GM19193 (cell line): ENCODE data around the gene BACE2.

ENCODE experiments used
- POLR2A ChIP-seq: IDR thresholded peaks from 4 replicates; pipeline ENCODE4 v1.6.1; 2011; ENCODE audit not compliant: insufficient read depth, insufficient read length; ENCODE audit errors: extremely low read depth

The BACE2 gene

DNA sequence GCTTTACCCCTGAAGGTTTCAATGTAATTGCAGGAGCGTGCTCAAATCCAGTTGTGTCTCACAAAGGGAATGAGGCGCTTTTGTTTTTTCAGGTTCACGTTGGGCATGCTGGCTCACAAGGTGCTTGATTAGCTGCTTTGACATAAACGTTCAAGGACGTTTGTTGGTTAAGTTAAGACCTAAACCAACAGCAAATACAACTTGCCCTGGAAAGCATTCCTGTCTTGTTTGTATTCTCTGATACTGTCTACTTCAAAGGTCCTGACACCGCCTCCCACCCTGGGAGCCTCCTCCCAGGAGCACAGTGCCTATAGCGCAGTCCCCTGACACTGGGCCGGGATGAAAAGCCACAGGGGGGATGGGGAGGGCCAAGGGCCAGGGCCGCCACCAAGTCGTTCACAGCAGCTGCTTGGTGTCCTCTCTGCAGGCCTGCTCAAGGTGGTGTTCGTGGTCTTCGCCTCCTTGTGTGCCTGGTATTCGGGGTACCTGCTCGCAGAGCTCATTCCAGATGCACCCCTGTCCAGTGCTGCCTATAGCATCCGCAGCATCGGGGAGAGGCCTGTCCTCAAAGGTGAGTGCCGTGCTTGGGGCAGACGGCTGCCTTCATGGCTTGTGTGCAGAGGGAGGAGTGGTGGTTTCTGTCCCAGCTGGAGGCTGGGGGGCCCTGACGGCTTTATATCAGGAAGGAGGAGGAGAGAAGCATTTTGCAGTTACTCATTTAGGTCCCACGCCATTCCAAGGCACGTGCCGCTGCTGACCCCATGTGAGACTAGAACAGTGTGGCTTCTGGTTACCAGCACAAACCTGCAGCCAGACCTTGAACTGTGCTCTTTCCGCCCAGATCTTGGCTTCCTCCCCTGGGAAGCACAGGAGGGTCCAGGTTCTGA lies 154.8 kb downstream of the BACE2 start:
- no peak for TF ChIP-seq POLR2A

DNA sequence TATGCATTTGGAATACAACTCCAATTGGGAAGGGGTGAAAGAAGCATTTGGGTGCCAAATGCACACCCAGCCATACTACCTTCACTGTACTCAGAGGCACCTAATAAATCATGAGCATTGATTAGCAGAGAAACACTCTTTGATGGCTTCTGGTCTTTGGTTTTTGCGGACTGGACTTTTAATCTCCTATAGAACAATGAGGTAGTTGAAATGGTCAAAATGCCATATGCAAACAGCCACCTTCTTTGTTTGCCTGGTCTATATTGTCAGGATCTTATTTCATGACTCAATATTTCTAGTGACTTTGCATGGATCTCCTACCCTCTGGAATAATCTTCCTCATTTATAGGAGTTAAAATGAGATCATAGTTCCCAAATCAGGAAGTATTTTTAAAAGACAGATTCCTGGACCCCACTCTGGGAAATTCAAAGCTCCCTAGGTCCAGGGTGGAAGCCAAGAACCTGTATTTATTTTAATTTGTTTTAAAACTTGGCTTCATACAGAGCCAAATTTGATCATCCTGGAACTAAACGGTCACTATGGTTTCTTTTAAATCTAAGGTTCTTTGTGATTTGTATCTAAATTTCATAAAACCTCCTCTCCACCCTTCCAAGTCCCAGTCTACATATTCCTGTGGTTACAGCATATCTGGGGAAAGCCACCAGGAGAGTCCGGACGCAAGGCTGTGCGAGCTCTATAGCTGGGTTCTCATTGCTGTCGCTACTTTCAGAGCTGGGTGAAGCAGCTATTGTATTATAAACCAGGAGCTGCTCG lies 157.4 kb downstream of the BACE2 start:
- no peak for TF ChIP-seq POLR2A

DNA sequence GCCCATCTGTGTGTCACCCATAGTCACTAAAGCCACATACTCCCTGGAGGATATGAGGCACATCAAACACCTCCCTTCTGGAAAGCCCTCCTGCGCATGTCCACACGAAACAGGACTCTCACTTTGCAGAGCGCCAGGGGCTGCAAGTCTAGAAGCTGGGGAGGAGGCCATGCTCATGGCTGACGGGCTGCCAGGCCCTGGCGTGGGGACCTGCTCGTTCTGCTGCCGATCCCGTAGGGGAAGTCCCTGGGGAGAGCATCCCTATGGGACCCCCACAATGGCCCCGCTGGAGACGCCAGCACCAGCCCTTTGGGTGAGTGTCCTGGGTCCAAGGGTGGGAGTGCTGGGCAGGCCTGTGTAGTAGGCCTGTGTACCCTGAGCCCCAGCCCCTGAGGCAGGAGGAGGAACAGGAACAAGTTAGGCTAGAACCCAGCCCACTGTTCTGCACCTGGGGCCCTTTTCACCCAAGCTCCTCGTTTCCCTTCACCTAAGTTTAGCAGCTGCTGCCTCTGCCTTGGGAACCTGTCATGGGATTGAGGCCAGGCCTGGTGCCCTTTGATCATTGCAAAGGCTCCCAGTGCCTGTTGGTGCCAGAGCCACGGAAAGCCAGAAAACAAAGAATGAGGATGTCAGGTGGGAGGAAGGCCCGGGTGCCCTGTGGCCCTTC lies 158.6 kb downstream of the BACE2 start:
- no peak for TF ChIP-seq POLR2A

DNA sequence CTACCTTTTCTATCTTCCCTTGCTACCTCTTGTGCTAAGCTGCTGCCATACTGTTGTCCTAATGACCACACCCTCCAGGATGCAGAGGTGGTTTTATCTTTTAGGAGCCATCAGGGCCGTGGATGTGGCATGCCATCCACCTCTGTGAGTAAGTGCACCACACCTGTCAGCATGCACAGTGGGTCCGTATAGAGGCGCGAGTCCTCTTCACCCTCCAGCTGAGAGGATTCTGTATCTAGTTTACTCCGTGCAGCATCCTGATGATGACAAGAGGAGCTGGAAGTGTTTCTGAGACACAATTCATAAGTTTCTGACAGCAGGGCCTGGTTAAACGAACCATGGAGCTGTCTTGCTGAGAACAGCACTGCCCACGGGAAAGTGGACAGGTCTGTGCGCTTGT lies 159.8 kb downstream of the BACE2 start:
- no peak for TF ChIP-seq POLR2A

DNA sequence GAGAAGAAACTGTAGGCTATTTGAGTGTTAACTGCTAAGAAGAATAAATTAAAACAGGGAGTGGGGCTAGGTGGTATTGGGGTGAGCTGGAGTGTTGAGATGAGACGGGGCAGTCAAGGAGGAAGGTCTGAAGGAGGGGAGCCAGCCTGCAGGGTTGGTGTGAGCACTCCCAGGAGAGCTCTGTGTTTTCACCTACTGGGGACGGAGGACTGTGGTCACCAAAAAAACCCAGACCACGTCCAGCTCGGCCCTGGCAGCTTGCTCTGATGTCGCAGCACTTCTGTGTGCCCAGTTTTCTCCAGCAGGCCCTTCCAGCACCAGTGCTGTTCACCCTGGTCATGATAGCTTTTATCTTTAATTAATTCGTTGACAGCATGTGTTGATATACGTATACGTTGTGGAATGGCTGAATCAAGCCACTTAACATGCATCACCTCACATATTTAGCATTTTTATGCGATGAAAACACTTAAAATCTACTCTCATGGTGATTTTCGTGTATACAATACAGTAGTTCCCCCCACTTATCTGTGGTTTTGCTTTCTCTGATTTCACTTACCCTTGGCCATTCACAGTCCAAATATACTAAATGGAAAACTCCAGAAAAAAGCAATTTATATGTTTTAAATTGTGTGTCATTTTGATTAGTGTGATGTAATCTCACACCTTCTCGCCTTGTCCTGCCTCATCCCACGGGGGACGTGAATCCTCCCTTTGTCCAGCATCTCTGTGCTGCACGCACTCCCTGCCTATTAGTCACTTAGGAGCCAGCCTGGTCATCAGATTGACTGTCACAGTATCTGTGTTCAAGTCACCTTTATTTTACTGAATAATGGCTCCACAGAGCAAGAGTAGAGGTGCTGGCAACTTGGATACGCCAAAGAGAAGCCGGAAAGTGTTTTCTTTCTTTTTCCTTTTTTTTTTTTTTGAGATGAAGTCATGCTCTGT lies 161.0 kb downstream of the BACE2 start:
- TF ChIP-seq POLR2A, result no peak
